Vagina (tissue), 2 donors: ENCODE data around the gene RIN3. TPM values are rescaled to one million over a fixed set of nuclear protein-coding genes. Genes with fewer than 3 reads are reported as not detected.
A peak's percentile ranks its signal among the peaks of the same experiment; 100 is the strongest.

Experiments
- DNase-seq, 2 donors: peaks; one replicate each; pipeline ENCODE4 v3.0.0-alpha.2; 2017; ENCODE audit errors: extremely low spot score in 2 of 2
- H3K27ac ChIP-seq: fragments of 200-600 bp; sonication (generic); one replicate; pipeline ENCODE4 v1.5.1; 2019
- H3K27me3 ChIP-seq: fragments of 200-600 bp; sonication (generic); one replicate; pipeline ENCODE4 v1.5.1; 2019
- H3K36me3 ChIP-seq, 2 donors: fragments of 200-600 bp; sonication (generic); one replicate each; pipeline ENCODE4 v1.5.1; 2017 to 2019
- H3K4me1 ChIP-seq: fragments of 200-600 bp; sonication (generic); one replicate; pipeline ENCODE4 v1.5.1; 2019
- H3K4me3 ChIP-seq, 2 donors: fragments of 200-600 bp; sonication (generic); 1 replicate in 1 of 2; 2 replicates in 1 of 2; pipeline ENCODE4 v1.5.1; 2016 to 2019
- H3K9me3 ChIP-seq: fragments of 200-600 bp; sonication (generic); one replicate; pipeline ENCODE4 v1.5.1; 2019
- POLR2A ChIP-seq, 2 donors: fragments of 450-650 bp; IDR thresholded peaks; one replicate each; pipeline ENCODE4 v1.6.1; 2017; ENCODE audit warnings: antibody characterized with exemption in 2 of 2, mild to moderate bottlenecking in 2 of 2, moderate library complexity in 2 of 2
- POLR2AphosphoS5 ChIP-seq, 2 donors: sonication (generic); formaldehyde crosslinking; IDR thresholded peaks; one replicate each; pipeline ENCODE4 v1.9.0; 2017; ENCODE audit warnings: antibody characterized with exemption in 2 of 2, mild to moderate bottlenecking in 2 of 2, low read depth in 1 of 2; ENCODE audit not compliant: insufficient read depth in 1 of 2
- intact Hi-C: fragments of 100-400 bp; cut with DNase I; formaldehyde crosslinking; loops from one replicate; pipeline ENCODE4 v1.15.1; 2023
- total RNA-seq: library from RNA; depleted of rRNA; stranded (reverse); fragments of >200 nt; gene quantifications from one replicate; pipeline ENCODE4 v1.2.3, GENCODE V29; 2016
- TF ChIP-seq, protein P1 (sequence below), 3 experiments: fragments of 450-650 bp in 2 of 3; fragments of 200-600 bp in 1 of 3; sonication (generic) in 1 of 3; IDR thresholded peaks; one replicate each; pipeline ENCODE4 v1.5.1; 2017 to 2019; ENCODE audit warnings: antibody characterized with exemption in 3 of 3, mild to moderate bottlenecking in 2 of 3, moderate library complexity in 2 of 3

The RIN3 gene
- total RNA-seq, 1 donor from 2014 or later: 22.6 TPM

DNA sequence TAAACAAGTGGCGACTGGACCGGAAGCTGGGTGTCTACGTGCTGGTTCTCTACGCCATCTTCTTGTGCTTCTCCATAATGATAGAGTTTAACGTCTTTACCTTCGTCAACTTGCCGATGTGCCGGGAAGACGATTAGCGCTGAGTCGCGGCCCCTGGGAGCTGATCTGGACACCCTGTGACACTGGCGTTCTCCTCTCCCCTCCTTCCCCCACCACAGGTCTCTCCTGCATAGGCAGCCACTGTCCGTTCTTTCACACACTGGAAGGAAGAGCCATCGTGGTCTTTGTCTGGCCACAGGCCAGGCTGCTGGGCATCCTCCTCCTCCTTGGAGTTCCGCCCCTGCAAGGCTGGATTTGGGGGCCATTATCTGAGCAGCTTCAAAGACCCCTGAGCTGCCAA lies 20.1 kb upstream of the RIN3 start:
- intact Hi-C loops: no loop called here
- Histone ChIP-seq H3K27ac (no peak overlapping the region), H3K9me3 (no peaks in the 10 kb centered on the region), H3K27me3 (no peaks in the 10 kb centered on the region), H3K4me3 (no peak overlapping the region), H3K4me1 (peaks cover 8% of the 10 kb centered on the region), H3K36me3 (no peaks in the 10 kb centered on the region)
- DNase-seq: peak; percentile 44 to 79
- no peak for TF ChIP-seq POLR2A (IDR thresholded peaks at IDR 0.05)
- TF ChIP-seq, protein P1, sequence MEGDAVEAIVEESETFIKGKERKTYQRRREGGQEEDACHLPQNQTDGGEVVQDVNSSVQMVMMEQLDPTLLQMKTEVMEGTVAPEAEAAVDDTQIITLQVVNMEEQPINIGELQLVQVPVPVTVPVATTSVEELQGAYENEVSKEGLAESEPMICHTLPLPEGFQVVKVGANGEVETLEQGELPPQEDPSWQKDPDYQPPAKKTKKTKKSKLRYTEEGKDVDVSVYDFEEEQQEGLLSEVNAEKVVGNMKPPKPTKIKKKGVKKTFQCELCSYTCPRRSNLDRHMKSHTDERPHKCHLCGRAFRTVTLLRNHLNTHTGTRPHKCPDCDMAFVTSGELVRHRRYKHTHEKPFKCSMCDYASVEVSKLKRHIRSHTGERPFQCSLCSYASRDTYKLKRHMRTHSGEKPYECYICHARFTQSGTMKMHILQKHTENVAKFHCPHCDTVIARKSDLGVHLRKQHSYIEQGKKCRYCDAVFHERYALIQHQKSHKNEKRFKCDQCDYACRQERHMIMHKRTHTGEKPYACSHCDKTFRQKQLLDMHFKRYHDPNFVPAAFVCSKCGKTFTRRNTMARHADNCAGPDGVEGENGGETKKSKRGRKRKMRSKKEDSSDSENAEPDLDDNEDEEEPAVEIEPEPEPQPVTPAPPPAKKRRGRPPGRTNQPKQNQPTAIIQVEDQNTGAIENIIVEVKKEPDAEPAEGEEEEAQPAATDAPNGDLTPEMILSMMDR (IDR thresholded peaks at IDR 0.05): no peak
- no peak for TF ChIP-seq POLR2AphosphoS5 (IDR thresholded peaks at IDR 0.05; ENCODE audit: insufficient read depth in 1 of 2, low read depth in 1 of 2)

- H3K27me3 ChIP-seq: no peaks in the 10 kb centered on the region
- no peaks in the 10 kb centered on the region for H3K36me3 ChIP-seq
- H3K4me1 ChIP-seq: peaks cover 8% of the 10 kb centered on the region
These were observed 19.1 kb upstream of the RIN3 start for GRCh38 chr14:92494512-92494911.

GRCh38 chr14:92495027-92495426 lies 18.6 kb upstream of the RIN3 start:
- intact Hi-C loops: no loop called here
- H3K4me1 ChIP-seq: peaks cover 8% of the 10 kb centered on the region
- TF ChIP-seq POLR2AphosphoS5 (IDR thresholded peaks at IDR 0.05; ENCODE audit: insufficient read depth in 1 of 2, low read depth in 1 of 2): peak in 1 of 2 donors; percentile 20
- TF ChIP-seq, protein P1 (IDR thresholded peaks at IDR 0.05): no peak
- no peaks in the 10 kb centered on the region for H3K36me3 ChIP-seq
- no peak for DNase-seq
- no peaks in the 10 kb centered on the region for H3K9me3 ChIP-seq
- no peaks in the 10 kb centered on the region for H3K27me3 ChIP-seq
- H3K4me3 ChIP-seq: no peak overlapping the region
- H3K27ac ChIP-seq: no peak overlapping the region

More at GRCh38 chr14:92494512-92494911, 19.1 kb upstream of the RIN3 start:
- no peak for DNase-seq
- Histone ChIP-seq H3K4me3 (no peak overlapping the region), H3K9me3 (no peaks in the 10 kb centered on the region), H3K27ac (no peak overlapping the region)
- no peak for TF ChIP-seq POLR2A (IDR thresholded peaks at IDR 0.05)
- intact Hi-C loops: no loop called here

DNA sequence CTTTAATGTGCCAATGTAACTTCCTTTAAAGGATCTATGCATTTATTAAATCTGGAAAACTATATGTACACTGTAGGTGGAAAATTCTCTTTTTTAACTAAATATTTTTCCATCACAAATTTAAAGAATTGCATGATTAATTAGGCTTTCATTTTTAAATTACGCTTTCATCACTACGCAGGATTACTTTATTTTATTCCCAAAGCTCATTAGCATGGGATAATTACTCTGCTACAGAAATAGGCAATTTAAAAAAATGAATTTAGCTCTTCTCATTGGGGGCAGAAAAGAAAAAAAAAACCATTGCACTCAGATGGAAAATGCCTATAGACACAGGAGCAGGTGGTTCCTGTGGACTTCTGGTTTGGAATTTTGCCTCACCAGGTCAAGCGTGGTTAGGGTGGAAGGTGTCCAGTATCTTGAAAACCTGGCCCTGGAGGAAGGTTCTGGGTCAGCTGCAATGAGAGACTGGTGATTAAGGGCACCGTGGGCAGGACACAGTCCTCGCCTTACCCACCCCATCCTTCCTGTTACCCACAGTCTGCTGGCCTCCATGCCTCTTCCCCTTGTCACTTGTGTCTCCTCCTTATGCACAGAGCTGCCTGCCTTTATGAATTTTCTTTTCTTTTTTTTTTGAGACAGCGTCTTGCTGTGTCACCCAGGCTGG lies 17.3 kb upstream of the RIN3 start:
- TF ChIP-seq POLR2AphosphoS5 (IDR thresholded peaks at IDR 0.05; ENCODE audit: insufficient read depth in 1 of 2, low read depth in 1 of 2) (no peak), POLR2A (IDR thresholded peaks at IDR 0.05) (no peak)
- TF ChIP-seq, protein P1 (IDR thresholded peaks at IDR 0.05): no peak
- no peak for DNase-seq
- intact Hi-C loops: no loop called here

GRCh38 chr14:92497391-92497790 lies 16.2 kb upstream of the RIN3 start:
- TF ChIP-seq POLR2AphosphoS5 (IDR thresholded peaks at IDR 0.05; ENCODE audit: insufficient read depth in 1 of 2, low read depth in 1 of 2) (no peak), POLR2A (IDR thresholded peaks at IDR 0.05) (no peak)
- TF ChIP-seq, protein P1 (IDR thresholded peaks at IDR 0.05): no peak
- no peak for DNase-seq
- no peak overlapping the region for H3K4me3 ChIP-seq
- H3K36me3 ChIP-seq: no peaks in the 10 kb centered on the region
- no peaks in the 10 kb centered on the region for H3K27me3 ChIP-seq
- no peak overlapping the region for H3K27ac ChIP-seq
- H3K9me3 ChIP-seq: no peaks in the 10 kb centered on the region
- peaks cover 8% of the 10 kb centered on the region for H3K4me1 ChIP-seq
- intact Hi-C loops: no loop called here

More for the DNA sequence above, 17.3 kb upstream of the RIN3 start:
- H3K4me3 ChIP-seq: no peak overlapping the region
- no peaks in the 10 kb centered on the region for H3K27me3 ChIP-seq
- no peak overlapping the region for H3K27ac ChIP-seq
- H3K9me3 ChIP-seq: no peaks in the 10 kb centered on the region
- peaks cover 8% of the 10 kb centered on the region for H3K4me1 ChIP-seq
- no peaks in the 10 kb centered on the region for H3K36me3 ChIP-seq
